Stimulated activated naive B cell treated with anti-CD40 and anti-IgM and Interleukin-4, amounts not matched to agents 10 μg/mL and 1 μg/mL and 100 μg/mL, for 72 hours (primary cell): Measurements from ENCODE around the gene ALDH1L1.
A peak's percentile ranks its signal among the peaks of the same experiment; 100 is the strongest.

Experiments used
- ATAC-seq, 2 donors: fragments of 150-1000 bp; cut with Tn5 transposase; replicated peaks; 2 replicates each; pipeline ENCODE4 v1.10.0; 2021; ENCODE audit warnings: moderate library complexity in 1 of 2
- DNase-seq: peaks from one replicate; pipeline ENCODE4 v3.0.0; 2021
- H3K27ac Mint-ChIP-seq: one replicate; pipeline ENCODE4 v1.8.0; 2022; ENCODE audit warnings: mild to moderate bottlenecking, mixed read lengths
- H3K27me3 Mint-ChIP-seq, 2 donors: one replicate each; pipeline ENCODE4 v1.8.0; 2022; ENCODE audit warnings: mixed read lengths in 2 of 2
- H3K36me3 Mint-ChIP-seq, 2 donors: one replicate each; pipeline ENCODE4 v1.8.0; 2022; ENCODE audit warnings: mixed read lengths in 2 of 2, mild to moderate bottlenecking in 1 of 2
- H3K4me1 Mint-ChIP-seq, 2 donors: one replicate each; pipeline ENCODE4 v1.8.0; 2022; ENCODE audit warnings: mixed read lengths in 2 of 2, mild to moderate bottlenecking in 1 of 2
- H3K4me3 Mint-ChIP-seq, 2 donors: one replicate each; pipeline ENCODE4 v1.8.0; 2022; ENCODE audit warnings: mild to moderate bottlenecking in 2 of 2, mixed read lengths in 2 of 2, moderate library complexity in 1 of 2
- H3K9me3 Mint-ChIP-seq, 2 donors: one replicate each; pipeline ENCODE4 v1.8.0; 2022; ENCODE audit warnings: mixed read lengths in 2 of 2, mild to moderate bottlenecking in 1 of 2

The ALDH1L1 gene

DNA sequence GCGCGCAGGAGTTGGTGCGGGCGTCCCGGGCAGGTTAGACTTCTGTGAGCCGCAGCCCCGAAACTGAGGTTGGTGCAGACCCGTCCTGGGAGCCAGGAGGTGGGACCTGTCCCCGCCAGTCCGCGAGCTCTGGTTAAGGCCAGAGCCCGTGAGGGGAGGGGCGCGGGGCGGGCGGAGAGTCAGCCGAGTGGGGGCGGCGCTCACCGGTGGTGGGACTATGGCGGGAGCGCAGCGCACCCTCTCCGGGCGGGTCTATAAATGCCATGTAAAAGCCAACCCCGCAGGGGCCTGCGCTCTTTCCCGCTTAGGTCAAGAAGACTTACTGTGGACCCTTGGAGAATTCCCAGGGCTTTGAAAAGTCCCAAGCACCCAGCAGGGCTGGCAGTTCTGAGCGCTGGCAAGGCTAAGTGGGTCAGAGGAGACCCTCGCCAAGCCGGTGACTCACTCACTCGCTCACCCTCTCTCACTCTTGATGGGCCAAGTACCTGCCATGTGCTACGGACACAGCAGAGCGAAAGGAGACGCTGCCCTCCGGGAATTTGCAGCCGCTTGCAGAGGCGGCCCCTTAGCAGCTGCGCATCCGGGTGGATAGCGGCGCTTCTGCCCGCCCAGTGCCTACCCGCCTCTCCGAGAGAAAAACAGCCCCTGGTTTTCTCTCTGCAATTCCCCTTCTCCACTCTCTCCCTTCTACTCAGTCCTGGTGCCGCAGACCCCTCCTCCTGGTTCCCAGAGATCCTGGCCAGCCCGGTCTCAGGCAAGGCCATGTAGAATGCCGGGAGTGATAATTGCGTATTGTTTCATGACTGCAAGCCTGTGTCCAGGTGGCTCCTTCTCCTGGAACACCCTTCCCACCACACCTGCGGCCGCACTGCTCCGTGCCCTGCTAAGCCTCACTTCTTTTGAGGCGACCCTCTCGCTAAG lies at the start of gene ALDH1L1:
Gene ALDH1L1, minus strand, starts transcription at position 110 of the 921 bp plus-strand sequence. CDS start 19,607 bp downstream, outside the sequence.
- H3K4me1 Mint-ChIP-seq = peaks cover 8 to 11% of the 10 kb centered on the region in 2 donors
- no peaks in the 10 kb centered on the region for H3K36me3 Mint-ChIP-seq
- H3K4me3 Mint-ChIP-seq = no peak within 1 kb of the TSS
- H3K27me3 Mint-ChIP-seq = peaks cover 48 to 55% of the 10 kb centered on the region in 2 donors
- no peaks in the 10 kb centered on the region for H3K9me3 Mint-ChIP-seq
- ATAC-seq (no peak), DNase-seq (no peak)
- no peak within 1 kb of the TSS for H3K27ac Mint-ChIP-seq

DNA sequence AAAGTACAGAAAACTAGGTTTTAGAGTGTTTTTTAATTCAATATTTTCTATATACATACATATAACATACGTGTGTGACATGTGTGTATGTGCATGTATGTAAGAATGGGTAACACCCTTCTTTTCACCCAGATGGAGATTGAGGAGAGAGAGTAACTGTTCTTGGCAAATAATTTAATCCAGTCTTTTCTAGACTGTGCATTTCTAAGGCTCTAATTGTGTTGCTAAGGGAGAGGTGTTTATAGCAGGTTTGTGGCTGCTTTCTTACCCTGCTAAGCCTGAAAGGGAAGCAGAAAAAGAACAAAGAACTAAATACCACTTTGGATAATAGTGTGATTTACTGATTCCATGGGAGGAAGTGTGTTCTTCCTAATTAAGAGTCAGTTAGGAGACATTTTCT lies 46.0 kb upstream of the ALDH1L1 start:
- H3K36me3 Mint-ChIP-seq = no peaks in the 10 kb centered on the region
- H3K9me3 Mint-ChIP-seq = peaks cover 0 to 11% of the 10 kb centered on the region in 2 donors
- H3K4me3 Mint-ChIP-seq = no peak overlapping the region
- H3K4me1 Mint-ChIP-seq = no peaks in the 10 kb centered on the region
- no peak for DNase-seq
- ATAC-seq = no peak
- H3K27me3 Mint-ChIP-seq = peaks cover 7 to 11% of the 10 kb centered on the region in 2 donors
- H3K27ac Mint-ChIP-seq = no peak overlapping the region

GRCh38 chr3:126216416-126216815 lies 36.0 kb upstream of the ALDH1L1 start:
- no peak overlapping the region for H3K27ac Mint-ChIP-seq
- DNase-seq (no peak), ATAC-seq (no peak)
- peaks cover 10 to 16% of the 10 kb centered on the region in 2 donors for H3K4me1 Mint-ChIP-seq
- H3K4me3 Mint-ChIP-seq = no peak overlapping the region
- peaks cover 0 to 6% of the 10 kb centered on the region in 2 donors for H3K9me3 Mint-ChIP-seq
- H3K27me3 Mint-ChIP-seq = peaks cover 56 to 82% of the 10 kb centered on the region in 2 donors
- H3K36me3 Mint-ChIP-seq = no peaks in the 10 kb centered on the region

DNA sequence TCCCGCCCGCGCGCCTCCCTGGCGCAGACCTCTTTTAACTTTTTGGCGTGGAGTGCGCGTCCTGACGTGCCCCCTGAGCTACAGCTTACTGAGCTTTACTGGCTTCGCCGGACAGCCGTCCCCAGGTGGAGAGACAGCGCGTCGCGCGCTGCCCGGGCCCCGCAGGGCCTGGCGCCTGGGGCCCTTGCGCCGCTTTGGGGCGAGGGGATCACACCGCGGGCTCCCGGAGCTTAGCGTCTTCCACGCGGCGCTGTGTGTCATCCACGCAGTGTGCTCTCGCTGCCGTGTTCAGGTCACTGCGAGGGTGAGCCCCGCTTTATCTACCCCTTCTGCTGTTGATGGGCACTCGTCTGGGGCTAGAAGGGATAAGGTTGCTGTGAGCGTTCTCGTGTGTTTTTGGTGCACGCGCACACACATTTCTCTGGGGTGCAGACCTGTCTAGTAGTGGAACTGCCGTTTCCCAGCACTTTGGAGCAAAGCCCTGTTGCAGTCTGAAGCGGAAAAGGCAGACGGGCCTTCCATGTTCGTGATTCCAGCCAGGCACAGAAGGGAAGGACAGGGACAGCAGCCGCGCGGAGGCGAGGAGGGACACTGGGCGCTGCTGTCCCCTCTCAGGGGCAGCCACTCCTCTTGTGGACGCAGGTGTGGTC lies 33.1 kb upstream of the ALDH1L1 start:
- Mint-ChIP-seq H3K36me3 (no peaks in the 10 kb centered on the region), H3K27me3 (peaks cover 66 to 91% of the 10 kb centered on the region in 2 donors), H3K4me3 (peak overlapping the region in 1 of 2 donors; percentile 57), H3K4me1 (peaks cover 10 to 16% of the 10 kb centered on the region in 2 donors), H3K9me3 (no peaks in the 10 kb centered on the region), H3K27ac (no peak overlapping the region)
- ATAC-seq (peak in 1 of 2 donors; percentile 22), DNase-seq (no peak)

- peaks cover 10 to 16% of the 10 kb centered on the region in 2 donors for H3K4me1 Mint-ChIP-seq
- ATAC-seq (peak; percentile 48 to 56), DNase-seq (no peak)
- H3K27ac Mint-ChIP-seq = no peak overlapping the region
- peak overlapping the region; percentile 77 to 78 for H3K4me3 Mint-ChIP-seq
- H3K27me3 Mint-ChIP-seq = peaks cover 71 to 90% of the 10 kb centered on the region in 2 donors
- H3K9me3 Mint-ChIP-seq = no peaks in the 10 kb centered on the region
- H3K36me3 Mint-ChIP-seq = no peaks in the 10 kb centered on the region
Observed at GRCh38 chr3:126212620-126213378, 32.4 kb upstream of the ALDH1L1 start.

- Mint-ChIP-seq H3K27ac (no peak overlapping the region), H3K4me1 (peaks cover 10 to 16% of the 10 kb centered on the region in 2 donors), H3K36me3 (no peaks in the 10 kb centered on the region), H3K27me3 (peaks cover 71 to 85% of the 10 kb centered on the region in 2 donors), H3K4me3 (no peak overlapping the region), H3K9me3 (no peaks in the 10 kb centered on the region)
- no peak for DNase-seq
- ATAC-seq = no peak
Observed at GRCh38 chr3:126212250-126212619, 31.8 kb upstream of the ALDH1L1 start.

DNA sequence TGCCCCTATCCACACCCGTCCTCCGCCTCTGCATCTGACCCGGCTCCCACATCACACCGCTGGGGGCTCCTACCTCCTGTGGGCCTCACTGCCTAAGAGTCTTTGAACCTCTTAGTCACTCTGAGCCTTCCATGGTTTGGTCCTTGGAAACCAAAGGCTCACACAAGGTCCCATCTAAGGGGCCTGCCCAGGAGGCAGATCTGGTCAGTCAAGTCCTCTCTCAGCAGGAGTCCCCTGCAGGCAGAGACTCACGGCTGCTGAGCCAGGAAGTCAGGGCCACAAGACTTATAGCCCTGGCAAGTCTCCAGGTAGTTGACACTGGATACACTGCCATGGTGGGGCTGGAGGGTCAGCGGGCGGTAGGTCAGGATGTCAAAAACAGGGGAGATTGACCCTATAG lies 31.2 kb upstream of the ALDH1L1 start:
- peaks cover 10 to 16% of the 10 kb centered on the region in 2 donors for H3K4me1 Mint-ChIP-seq
- no peak for DNase-seq
- no peaks in the 10 kb centered on the region for H3K9me3 Mint-ChIP-seq
- H3K27me3 Mint-ChIP-seq = peaks cover 70 to 78% of the 10 kb centered on the region in 2 donors
- no peak for ATAC-seq
- H3K4me3 Mint-ChIP-seq = no peak overlapping the region
- H3K36me3 Mint-ChIP-seq = no peaks in the 10 kb centered on the region
- H3K27ac Mint-ChIP-seq = no peak overlapping the region

DNA sequence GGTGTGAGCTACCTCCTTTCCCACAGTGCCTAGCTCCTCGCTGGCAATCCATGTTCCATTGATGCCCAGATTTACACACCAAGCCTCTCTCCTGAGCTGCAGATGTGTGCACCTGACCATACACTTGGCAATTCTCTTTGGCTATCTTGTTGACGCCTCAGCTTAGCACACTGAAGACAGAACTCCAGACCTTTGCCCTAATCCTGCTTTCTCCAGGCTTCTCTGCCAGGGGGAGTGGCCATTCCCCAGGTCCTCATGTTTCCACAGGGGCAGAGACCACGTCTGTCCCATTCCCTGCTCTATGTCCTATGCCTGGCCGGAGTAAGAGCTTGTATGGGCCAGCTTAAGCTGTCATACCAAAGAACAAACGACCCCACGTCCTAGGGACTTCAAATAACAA lies 30.2 kb upstream of the ALDH1L1 start:
- Mint-ChIP-seq H3K9me3 (no peaks in the 10 kb centered on the region), H3K36me3 (no peaks in the 10 kb centered on the region), H3K4me1 (peaks cover 10 to 16% of the 10 kb centered on the region in 2 donors), H3K4me3 (no peak overlapping the region), H3K27ac (no peak overlapping the region), H3K27me3 (peaks cover 62 to 70% of the 10 kb centered on the region in 2 donors)
- DNase-seq (no peak), ATAC-seq (no peak)

DNA sequence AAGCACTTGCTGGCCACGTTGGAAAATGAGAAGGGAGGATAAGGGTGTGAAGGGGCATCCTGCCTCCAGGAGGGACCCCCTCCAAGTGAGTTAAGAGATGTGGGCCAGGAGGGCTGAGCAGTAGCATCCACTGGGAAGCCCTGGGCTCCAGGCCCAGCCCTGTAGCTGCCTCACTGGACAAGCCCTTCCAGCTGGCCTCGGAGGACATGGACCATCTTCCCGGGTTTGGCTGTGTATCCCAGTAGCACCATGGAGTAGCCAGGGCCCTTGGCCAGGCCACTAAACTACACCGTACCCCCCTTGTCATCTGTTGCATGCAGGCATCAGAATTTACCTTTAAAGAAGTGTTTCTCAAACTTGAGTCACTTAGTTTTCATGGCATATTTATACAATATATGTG lies 29.4 kb upstream of the ALDH1L1 start:
- Mint-ChIP-seq H3K27ac (no peak overlapping the region), H3K4me3 (no peak overlapping the region), H3K9me3 (peaks cover 2 to 6% of the 10 kb centered on the region in 2 donors), H3K27me3 (peaks cover 62 to 69% of the 10 kb centered on the region in 2 donors), H3K36me3 (no peaks in the 10 kb centered on the region), H3K4me1 (peaks cover 10 to 16% of the 10 kb centered on the region in 2 donors)
- DNase-seq (no peak), ATAC-seq (no peak)

DNA sequence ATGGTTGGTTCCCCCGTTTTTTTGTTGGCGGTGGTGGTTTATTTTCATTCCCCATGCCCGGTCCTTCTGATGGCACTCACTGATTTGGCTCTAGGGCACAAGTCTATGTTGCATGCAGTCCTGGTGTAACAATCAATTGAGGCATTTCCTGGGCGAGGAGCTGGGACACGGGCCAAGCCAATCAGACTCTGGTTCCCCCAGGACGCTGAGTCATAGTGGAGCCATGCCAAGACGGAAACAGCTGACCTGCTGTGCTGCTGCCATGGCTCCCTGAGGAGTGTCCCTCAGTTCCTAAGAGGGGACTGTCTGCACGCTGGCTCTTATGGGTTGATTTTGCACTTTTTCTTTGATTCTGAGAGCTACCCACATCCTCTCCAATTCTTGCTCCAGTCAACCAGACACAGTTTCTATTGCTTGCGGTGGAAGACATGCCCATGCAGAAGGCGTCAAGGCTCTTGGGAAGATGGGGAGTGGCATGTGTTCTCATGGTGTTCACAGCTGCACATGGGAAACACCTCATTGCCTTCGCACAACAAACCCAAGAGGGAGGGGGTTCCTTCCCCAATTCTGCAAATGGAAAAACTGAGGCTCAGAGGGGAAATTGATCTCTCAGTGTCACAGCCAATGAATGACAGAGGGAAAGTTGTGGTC lies 28.3 kb upstream of the ALDH1L1 start:
- peaks cover 3 to 8% of the 10 kb centered on the region in 2 donors for H3K9me3 Mint-ChIP-seq
- no peak for ATAC-seq
- H3K27ac Mint-ChIP-seq = no peak overlapping the region
- peaks cover 9 to 14% of the 10 kb centered on the region in 2 donors for H3K4me1 Mint-ChIP-seq
- H3K36me3 Mint-ChIP-seq = no peaks in the 10 kb centered on the region
- peaks cover 58 to 68% of the 10 kb centered on the region in 2 donors for H3K27me3 Mint-ChIP-seq
- no peak for DNase-seq
- H3K4me3 Mint-ChIP-seq = no peak overlapping the region

DNA sequence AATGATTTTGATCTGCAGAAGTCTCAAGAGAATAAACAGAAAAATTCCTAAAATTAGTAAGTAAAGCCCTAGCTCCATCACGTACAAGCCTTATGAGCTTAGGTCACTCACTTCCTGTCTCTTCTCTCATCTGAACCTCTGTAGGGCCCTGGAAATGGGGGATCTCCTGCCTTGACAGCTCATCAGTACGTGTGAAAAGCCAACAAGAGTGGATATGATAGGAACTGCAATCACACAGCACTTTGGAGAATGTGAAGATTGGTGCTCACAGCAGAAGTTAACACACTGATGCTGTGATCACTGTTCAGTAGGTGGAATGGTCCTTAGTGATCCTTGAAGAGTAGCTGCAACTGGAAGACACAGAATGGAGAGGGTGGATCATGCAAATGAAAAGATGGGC lies 27.8 kb upstream of the ALDH1L1 start:
- no peak for DNase-seq
- peaks cover 3 to 8% of the 10 kb centered on the region in 2 donors for H3K9me3 Mint-ChIP-seq
- no peaks in the 10 kb centered on the region for H3K36me3 Mint-ChIP-seq
- no peak overlapping the region for H3K27ac Mint-ChIP-seq
- ATAC-seq = no peak
- H3K4me3 Mint-ChIP-seq = no peak overlapping the region
- peaks cover 7 to 9% of the 10 kb centered on the region in 2 donors for H3K4me1 Mint-ChIP-seq
- H3K27me3 Mint-ChIP-seq = peaks cover 55 to 66% of the 10 kb centered on the region in 2 donors

- no peak for ATAC-seq
- no peak for DNase-seq
- Mint-ChIP-seq H3K27ac (no peak overlapping the region), H3K4me1 (peaks cover 2% of the 10 kb centered on the region in 2 donors), H3K27me3 (peaks cover 54 to 69% of the 10 kb centered on the region in 2 donors), H3K9me3 (peaks cover 3 to 8% of the 10 kb centered on the region in 2 donors), H3K36me3 (no peaks in the 10 kb centered on the region), H3K4me3 (no peak overlapping the region)
Observed at GRCh38 chr3:126207166-126207565, 26.8 kb upstream of the ALDH1L1 start.

DNA sequence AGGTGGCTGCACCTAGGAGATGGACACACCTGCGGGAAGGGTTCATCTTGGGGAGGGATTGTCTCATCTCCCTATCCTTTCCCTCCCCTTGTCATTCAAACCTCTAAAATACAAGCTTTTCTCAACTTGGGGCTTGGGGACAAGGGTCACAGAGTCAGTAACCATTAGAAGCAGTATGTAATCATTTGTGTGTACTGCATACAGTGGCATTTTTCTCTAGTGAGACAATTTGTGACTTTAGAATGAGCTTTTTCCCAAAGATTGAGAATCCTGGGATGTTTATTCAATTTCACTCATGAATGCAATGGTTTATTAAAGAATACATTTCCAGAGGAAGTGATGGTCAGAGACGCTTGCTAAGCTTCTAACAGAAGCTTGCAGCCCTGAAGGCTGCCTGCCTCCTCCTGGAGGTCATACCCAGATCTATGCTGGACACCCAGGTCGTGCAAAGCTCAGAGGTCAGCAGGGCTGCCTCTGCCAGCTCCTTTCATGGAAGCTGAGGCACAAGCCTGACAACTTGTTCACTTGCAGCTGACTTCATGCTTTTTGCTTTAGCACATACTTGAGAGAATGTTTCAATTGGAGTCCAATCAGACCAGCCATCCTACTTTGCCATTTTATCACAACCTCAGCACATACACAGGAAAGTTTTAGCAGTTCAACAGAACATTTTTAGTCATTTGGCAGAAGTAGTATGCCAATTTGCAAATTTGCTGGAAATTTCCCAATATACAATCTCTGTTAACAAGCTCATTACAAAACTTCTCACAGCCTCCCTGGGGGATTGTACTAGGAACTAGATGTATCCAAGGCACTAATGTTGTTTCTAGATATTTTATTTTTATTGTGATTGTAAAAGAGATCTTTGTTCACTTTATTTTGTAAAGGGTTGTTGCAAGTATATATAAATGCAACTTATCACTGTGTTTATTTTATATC lies 25.6 kb upstream of the ALDH1L1 start:
- H3K27ac Mint-ChIP-seq = no peak overlapping the region
- ATAC-seq = no peak
- no peak overlapping the region for H3K4me3 Mint-ChIP-seq
- no peak for DNase-seq
- peaks cover 44 to 58% of the 10 kb centered on the region in 2 donors for H3K27me3 Mint-ChIP-seq
- peaks cover 3 to 8% of the 10 kb centered on the region in 2 donors for H3K9me3 Mint-ChIP-seq
- no peaks in the 10 kb centered on the region for H3K36me3 Mint-ChIP-seq
- no peaks in the 10 kb centered on the region for H3K4me1 Mint-ChIP-seq
